ENCODE results near the gene MAP3K13. TPM values are rescaled to one million over a fixed set of nuclear protein-coding genes. Genes with fewer than 3 reads are reported as not detected.

MAP3K13 gene
- total and polyA plus RNA-seq, 10 of the 15 experiments (the other 5 are each of a cell fraction or from before 2014, with no cell fraction given): 10.5 to 70.8 (median 26.8) TPM

DNA sequence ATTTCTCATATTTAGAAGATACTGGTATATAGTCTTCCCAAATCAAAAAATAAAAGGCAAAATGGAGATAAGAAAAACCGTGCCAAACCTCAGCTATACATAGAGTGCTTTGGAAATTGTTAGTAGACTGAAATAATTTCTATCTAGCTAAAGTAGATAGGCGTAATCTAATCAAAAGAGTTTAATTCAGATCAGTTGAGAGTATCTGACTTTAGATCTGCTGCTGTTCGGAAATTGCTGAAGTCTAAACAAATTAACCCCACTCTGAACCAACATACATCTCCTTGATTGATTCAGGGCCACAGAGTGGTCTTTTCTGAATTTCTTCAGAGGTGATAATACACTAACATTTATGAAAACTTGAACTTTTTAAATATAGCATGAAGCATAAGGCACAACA is 40.1 kb downstream of the MAP3K13 start:
- TF ChIP-seq, protein P1, sequence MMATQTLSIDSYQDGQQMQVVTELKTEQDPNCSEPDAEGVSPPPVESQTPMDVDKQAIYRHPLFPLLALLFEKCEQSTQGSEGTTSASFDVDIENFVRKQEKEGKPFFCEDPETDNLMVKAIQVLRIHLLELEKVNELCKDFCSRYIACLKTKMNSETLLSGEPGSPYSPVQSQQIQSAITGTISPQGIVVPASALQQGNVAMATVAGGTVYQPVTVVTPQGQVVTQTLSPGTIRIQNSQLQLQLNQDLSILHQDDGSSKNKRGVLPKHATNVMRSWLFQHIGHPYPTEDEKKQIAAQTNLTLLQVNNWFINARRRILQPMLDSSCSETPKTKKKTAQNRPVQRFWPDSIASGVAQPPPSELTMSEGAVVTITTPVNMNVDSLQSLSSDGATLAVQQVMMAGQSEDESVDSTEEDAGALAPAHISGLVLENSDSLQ (IDR thresholded peaks at IDR 0.05): no peak
- TF ChIP-seq IKZF1 (conservative IDR thresholded peaks at IDR 0.05) (no peak), SREBF2 (IDR thresholded peaks at IDR 0.05; ENCODE audit: low read length) (no peak), MEF2A (IDR thresholded peaks at IDR 0.05; ENCODE audit: insufficient read depth, low read depth, low read length) (no peak), MTA3 (IDR thresholded peaks at IDR 0.05; ENCODE audit: borderline replicate concordance, low read length) (no peak), RB1 (IDR thresholded peaks at IDR 0.05; ENCODE audit: borderline replicate concordance) (no peak), NR2C2 (IDR thresholded peaks at IDR 0.05; ENCODE audit: borderline replicate concordance, control insufficient read depth, insufficient read length, low read depth) (no peak), SMAD1 (IDR thresholded peaks at IDR 0.05; ENCODE audit: low read depth, partially characterized antibody) (no peak)
- TF ChIP-seq, protein P2, sequence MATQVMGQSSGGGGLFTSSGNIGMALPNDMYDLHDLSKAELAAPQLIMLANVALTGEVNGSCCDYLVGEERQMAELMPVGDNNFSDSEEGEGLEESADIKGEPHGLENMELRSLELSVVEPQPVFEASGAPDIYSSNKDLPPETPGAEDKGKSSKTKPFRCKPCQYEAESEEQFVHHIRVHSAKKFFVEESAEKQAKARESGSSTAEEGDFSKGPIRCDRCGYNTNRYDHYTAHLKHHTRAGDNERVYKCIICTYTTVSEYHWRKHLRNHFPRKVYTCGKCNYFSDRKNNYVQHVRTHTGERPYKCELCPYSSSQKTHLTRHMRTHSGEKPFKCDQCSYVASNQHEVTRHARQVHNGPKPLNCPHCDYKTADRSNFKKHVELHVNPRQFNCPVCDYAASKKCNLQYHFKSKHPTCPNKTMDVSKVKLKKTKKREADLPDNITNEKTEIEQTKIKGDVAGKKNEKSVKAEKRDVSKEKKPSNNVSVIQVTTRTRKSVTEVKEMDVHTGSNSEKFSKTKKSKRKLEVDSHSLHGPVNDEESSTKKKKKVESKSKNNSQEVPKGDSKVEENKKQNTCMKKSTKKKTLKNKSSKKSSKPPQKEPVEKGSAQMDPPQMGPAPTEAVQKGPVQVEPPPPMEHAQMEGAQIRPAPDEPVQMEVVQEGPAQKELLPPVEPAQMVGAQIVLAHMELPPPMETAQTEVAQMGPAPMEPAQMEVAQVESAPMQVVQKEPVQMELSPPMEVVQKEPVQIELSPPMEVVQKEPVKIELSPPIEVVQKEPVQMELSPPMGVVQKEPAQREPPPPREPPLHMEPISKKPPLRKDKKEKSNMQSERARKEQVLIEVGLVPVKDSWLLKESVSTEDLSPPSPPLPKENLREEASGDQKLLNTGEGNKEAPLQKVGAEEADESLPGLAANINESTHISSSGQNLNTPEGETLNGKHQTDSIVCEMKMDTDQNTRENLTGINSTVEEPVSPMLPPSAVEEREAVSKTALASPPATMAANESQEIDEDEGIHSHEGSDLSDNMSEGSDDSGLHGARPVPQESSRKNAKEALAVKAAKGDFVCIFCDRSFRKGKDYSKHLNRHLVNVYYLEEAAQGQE (IDR thresholded peaks at IDR 0.05; ENCODE audit: low read depth, low read length): no peak
- TF ChIP-seq, protein P3, sequence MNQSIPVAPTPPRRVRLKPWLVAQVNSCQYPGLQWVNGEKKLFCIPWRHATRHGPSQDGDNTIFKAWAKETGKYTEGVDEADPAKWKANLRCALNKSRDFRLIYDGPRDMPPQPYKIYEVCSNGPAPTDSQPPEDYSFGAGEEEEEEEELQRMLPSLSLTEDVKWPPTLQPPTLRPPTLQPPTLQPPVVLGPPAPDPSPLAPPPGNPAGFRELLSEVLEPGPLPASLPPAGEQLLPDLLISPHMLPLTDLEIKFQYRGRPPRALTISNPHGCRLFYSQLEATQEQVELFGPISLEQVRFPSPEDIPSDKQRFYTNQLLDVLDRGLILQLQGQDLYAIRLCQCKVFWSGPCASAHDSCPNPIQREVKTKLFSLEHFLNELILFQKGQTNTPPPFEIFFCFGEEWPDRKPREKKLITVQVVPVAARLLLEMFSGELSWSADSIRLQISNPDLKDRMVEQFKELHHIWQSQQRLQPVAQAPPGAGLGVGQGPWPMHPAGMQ (IDR thresholded peaks at IDR 0.05; ENCODE audit: borderline replicate concordance): no peak
- no peak for FAIRE-seq
- Histone ChIP-seq H3K4me3 (no peak overlapping the region), H3K36me3 (ENCODE audit: control insufficient read depth in 2 of 2, insufficient read depth in 2 of 2, low read length in 1 of 2) (no peaks in the 10 kb centered on the region), H3K79me2 (ENCODE audit: control insufficient read depth, insufficient read depth, low read length) (no peaks in the 10 kb centered on the region), H3K4me2 (ENCODE audit: control insufficient read depth, insufficient read depth) (no peak overlapping the region), H2AFZ (ENCODE audit: control insufficient read depth, low read depth, low read length) (no peak overlapping the region), H3K4me1 (ENCODE audit: control insufficient read depth, insufficient read depth, low read length) (no peaks in the 10 kb centered on the region), H4K20me1 (ENCODE audit: control insufficient read depth, insufficient read depth) (no peaks in the 10 kb centered on the region), H3K9ac (ENCODE audit: control insufficient read depth, insufficient read depth, low read length) (no peak overlapping the region), H3K27me3 (replicated peaks in 1 of 2; ENCODE audit: control insufficient read depth in 2 of 2, insufficient read depth in 2 of 2, low read length in 1 of 2) (no peaks in the 10 kb centered on the region), H3K27ac (ENCODE audit: control insufficient read depth, insufficient read depth) (no peak overlapping the region), H3K9me3 (replicated peaks; ENCODE audit: control insufficient read depth, insufficient read depth, low read length) (no peaks in the 10 kb centered on the region)
- ATAC-seq: no peak
- WGBS (ENCODE audit: insufficient coverage, insufficient replicate concordance, low lambda C conversion rate, missing lambda C conversion rate): 61% methylated on average over 3 of the region's 3 CpGs
- in situ Hi-C loops (cut with MboI) (no loop called here), intact Hi-C loops (cut with micrococcal nuclease; ENCODE audit: unreplicated experiment) (no loop called here)
- DNase-seq (ENCODE audit: low read depth, low spot score): no peak
- ChIA-PET SMC1A (ENCODE audit: uncharacterized antibody, unreplicated experiment) (interaction anchor here (0.8 kb wide), 1 partner anchor 10 kb away, joined by 3 read pairs; no protein-coding TSS in a partner anchor), POLR2A (no interaction called here), RAD21 (ENCODE audit: unreplicated experiment) (interaction anchor here (1.3 kb wide), 1 partner anchor 40 kb away, joined by 3 read pairs; the partner anchor contains the start of gene MAP3K13), CTCF (interaction anchor here (1.3 kb wide), 1 partner anchor 14 kb away, joined by 3 read pairs; no protein-coding TSS in a partner anchor)
- BruUV-seq (replicated peaks): no TSS peak

Measured in GM12878 (cell line).